Subcutaneous abdominal adipose tissue (tissue), 5 donors: ENCODE results near the gene NELL1.

ENCODE experiments used
- H3K27ac ChIP-seq: one replicate; pipeline ENCODE4 v1.7.0; 2013; ENCODE audit warnings: low read depth, mild to moderate bottlenecking, inconsistent platforms, low read length, moderate library complexity
- H3K27me3 ChIP-seq, 5 donors: one replicate each; pipeline ENCODE4 v1.7.0; 2013; ENCODE audit warnings: low read length in 5 of 5, inconsistent platforms in 1 of 5; ENCODE audit not compliant: control insufficient read depth in 5 of 5, insufficient read depth in 4 of 5
- H3K36me3 ChIP-seq, 5 donors: one replicate each; pipeline ENCODE4 v1.7.0; 2013; ENCODE audit warnings: low read length in 5 of 5; ENCODE audit not compliant: control insufficient read depth in 5 of 5, insufficient read depth in 5 of 5
- H3K4me1 ChIP-seq, 5 donors: one replicate each; pipeline ENCODE4 v1.7.0; 2013; ENCODE audit warnings: low read length in 5 of 5, mild to moderate bottlenecking in 3 of 5, moderate library complexity in 1 of 5; ENCODE audit not compliant: control insufficient read depth in 5 of 5, insufficient read depth in 5 of 5
- H3K4me3 ChIP-seq, 5 donors: one replicate each; pipeline ENCODE4 v1.7.0; 2013; ENCODE audit warnings: low read length in 5 of 5, low read depth in 1 of 5
- H3K9ac ChIP-seq, 5 donors: one replicate each; pipeline ENCODE4 v1.7.0; 2013; ENCODE audit warnings: low read length in 5 of 5, mild to moderate bottlenecking in 4 of 5, moderate library complexity in 3 of 5
- H3K9me3 ChIP-seq, 5 donors: one replicate each; pipeline ENCODE4 v1.7.0; 2013; ENCODE audit warnings: low read length in 5 of 5; ENCODE audit not compliant: control insufficient read depth in 5 of 5
- donor health status: healthy.
- donor health status: healthy.
- donor health status: healthy.
- donor health status: healthy.
- donor health status: healthy.

The NELL1 gene

GRCh38 chr11:21414953-21415352 lies 745.6 kb downstream of the NELL1 start:
- H3K27ac ChIP-seq: no peak overlapping the region
- H3K9ac ChIP-seq: no peak overlapping the region

GRCh38 chr11:21415606-21416005 lies 746.2 kb downstream of the NELL1 start:
- H3K36me3 ChIP-seq: no peaks in the 10 kb centered on the region

More at GRCh38 chr11:21414953-21415352, 745.6 kb downstream of the NELL1 start:
- H3K36me3 ChIP-seq: no peaks in the 10 kb centered on the region
- H3K4me3 ChIP-seq: no peak overlapping the region
- no peaks in the 10 kb centered on the region for H3K27me3 ChIP-seq
- no peaks in the 10 kb centered on the region for H3K4me1 ChIP-seq
- H3K9me3 ChIP-seq: peaks cover 0 to 4% (median 0%) of the 10 kb centered on the region in 5 donors

GRCh38 chr11:21421711-21422329 lies 752.4 kb downstream of the NELL1 start:
- Histone ChIP-seq H3K4me3 (no peak overlapping the region), H3K27me3 (no peaks in the 10 kb centered on the region), H3K4me1 (no peaks in the 10 kb centered on the region), H3K36me3 (no peaks in the 10 kb centered on the region), H3K9ac (no peak overlapping the region), H3K9me3 (peaks cover 0 to 3% (median 0%) of the 10 kb centered on the region in 5 donors), H3K27ac (no peak overlapping the region)

More at GRCh38 chr11:21415606-21416005, 746.2 kb downstream of the NELL1 start:
- Histone ChIP-seq H3K4me3 (no peak overlapping the region), H3K27ac (no peak overlapping the region), H3K9me3 (peaks cover 0 to 3% (median 0%) of the 10 kb centered on the region in 5 donors), H3K9ac (no peak overlapping the region), H3K4me1 (no peaks in the 10 kb centered on the region), H3K27me3 (no peaks in the 10 kb centered on the region)

GRCh38 chr11:21426931-21427330 lies 757.5 kb downstream of the NELL1 start:
- Histone ChIP-seq H3K27me3 (no peaks in the 10 kb centered on the region), H3K4me1 (no peaks in the 10 kb centered on the region), H3K27ac (no peak overlapping the region), H3K4me3 (no peak overlapping the region), H3K9ac (no peak overlapping the region), H3K9me3 (peaks cover 0 to 3% (median 0%) of the 10 kb centered on the region in 5 donors), H3K36me3 (no peaks in the 10 kb centered on the region)

- Histone ChIP-seq H3K9me3 (peaks cover 0 to 3% (median 0%) of the 10 kb centered on the region in 5 donors), H3K36me3 (no peaks in the 10 kb centered on the region), H3K4me3 (no peak overlapping the region), H3K9ac (no peak overlapping the region), H3K4me1 (no peaks in the 10 kb centered on the region), H3K27ac (no peak overlapping the region), H3K27me3 (no peaks in the 10 kb centered on the region)
Observed at GRCh38 chr11:21427726-21428125, 758.3 kb downstream of the NELL1 start.

GRCh38 chr11:21428796-21429195 lies 759.4 kb downstream of the NELL1 start:
- Histone ChIP-seq H3K4me3 (no peak overlapping the region), H3K27ac (no peak overlapping the region), H3K4me1 (no peaks in the 10 kb centered on the region)

GRCh38 chr11:21429401-21429800 lies 760.0 kb downstream of the NELL1 start:
- no peak overlapping the region for H3K4me3 ChIP-seq
- H3K36me3 ChIP-seq: no peaks in the 10 kb centered on the region
- no peak overlapping the region for H3K9ac ChIP-seq
- peaks cover 0 to 3% (median 0%) of the 10 kb centered on the region in 5 donors for H3K9me3 ChIP-seq
- H3K4me1 ChIP-seq: no peaks in the 10 kb centered on the region
- H3K27ac ChIP-seq: no peak overlapping the region
- no peaks in the 10 kb centered on the region for H3K27me3 ChIP-seq

More at GRCh38 chr11:21428796-21429195, 759.4 kb downstream of the NELL1 start:
- no peak overlapping the region for H3K9ac ChIP-seq
- no peaks in the 10 kb centered on the region for H3K27me3 ChIP-seq
- peaks cover 0 to 3% (median 0%) of the 10 kb centered on the region in 5 donors for H3K9me3 ChIP-seq
- H3K36me3 ChIP-seq: no peaks in the 10 kb centered on the region

- H3K27me3 ChIP-seq: no peaks in the 10 kb centered on the region
- no peaks in the 10 kb centered on the region for H3K9me3 ChIP-seq
- no peak overlapping the region for H3K4me3 ChIP-seq
Observed at GRCh38 chr11:21430537-21430936, 761.2 kb downstream of the NELL1 start.

GRCh38 chr11:21446939-21447590 lies 777.7 kb downstream of the NELL1 start:
- Histone ChIP-seq H3K36me3 (no peaks in the 10 kb centered on the region), H3K9me3 (peaks cover 0 to 8% (median 3%) of the 10 kb centered on the region in 5 donors), H3K4me3 (no peak overlapping the region), H3K9ac (no peak overlapping the region), H3K27ac (no peak overlapping the region), H3K4me1 (no peaks in the 10 kb centered on the region), H3K27me3 (no peaks in the 10 kb centered on the region)

More at GRCh38 chr11:21430537-21430936, 761.2 kb downstream of the NELL1 start:
- Histone ChIP-seq H3K4me1 (no peaks in the 10 kb centered on the region), H3K9ac (no peak overlapping the region), H3K27ac (no peak overlapping the region), H3K36me3 (no peaks in the 10 kb centered on the region)

GRCh38 chr11:21447871-21448270 lies 778.5 kb downstream of the NELL1 start:
- Histone ChIP-seq H3K27me3 (no peaks in the 10 kb centered on the region), H3K9ac (no peak overlapping the region), H3K4me3 (no peak overlapping the region), H3K36me3 (no peaks in the 10 kb centered on the region), H3K9me3 (peaks cover 0 to 8% (median 3%) of the 10 kb centered on the region in 5 donors), H3K4me1 (no peaks in the 10 kb centered on the region), H3K27ac (no peak overlapping the region)
